Esophagus squamous epithelium (tissue), 5 donors: ENCODE results near the gene TTC21A. TPM values are rescaled to one million over a fixed set of nuclear protein-coding genes. Genes with fewer than 3 reads are reported as not detected.

ENCODE experiments used
- DNase-seq: peaks from one replicate; lab custom pipeline; 2025; lab: John Stamatoyannopoulos, UW
- H3K27ac ChIP-seq, 4 donors: fragments of 200-600 bp; sonication (generic); one replicate each; pipeline ENCODE4 v1.5.1; 2016 to 2019; ENCODE audit warnings: mild to moderate bottlenecking in 1 of 4
- H3K27me3 ChIP-seq, 4 donors: fragments of 200-600 bp; sonication (generic); 1 replicate in 3 of 4; 2 replicates in 1 of 4; pipeline versions ENCODE4 v1.5.1 to v1.6.0; 2017 to 2021; ENCODE audit warnings: antibody characterized with exemption in 1 of 4
- H3K36me3 ChIP-seq, 3 donors: fragments of 200-600 bp; sonication (generic); one replicate each; pipeline ENCODE4 v1.5.1; 2016 to 2019
- H3K4me1 ChIP-seq, 3 donors: fragments of 200-600 bp; sonication (generic); one replicate each; pipeline ENCODE4 v1.5.1; 2017 to 2019
- H3K4me3 ChIP-seq, 4 donors: fragments of 200-600 bp; sonication (generic); 1 replicate in 3 of 4; 2 replicates in 1 of 4; pipeline ENCODE4 v1.5.1; 2016 to 2019; ENCODE audit warnings: mild to moderate bottlenecking in 2 of 4, moderate library complexity in 1 of 4
- H3K9me3 ChIP-seq, 3 donors: fragments of 200-600 bp; sonication (generic); one replicate each; pipeline ENCODE4 v1.5.1; 2016 to 2019
- POLR2A ChIP-seq, 4 donors: fragments of 450-650 bp; IDR thresholded peaks; one replicate each; pipeline ENCODE4 v1.6.1; 2017; ENCODE audit warnings: antibody characterized with exemption in 4 of 4, mild to moderate bottlenecking in 4 of 4, moderate library complexity in 3 of 4
- WGBS, 2 donors: methylation state at CpG; one replicate each; pipeline ENCODE4 v1.1.5; 2018; 5-methylcytosine and 5-hydroxymethylcytosine counted together
- intact Hi-C: fragments of 100-400 bp; cut with DNase I; formaldehyde crosslinking; loops from one replicate; pipeline ENCODE4 v1.15.0; 2022
- total RNA-seq, 4 donors: library from RNA; depleted of rRNA; stranded (reverse); fragments of >200 nt; gene quantifications; one replicate each; pipeline ENCODE4 v1.1.0, GENCODE V29; 2016
- TF ChIP-seq, protein P1 (sequence below), 6 experiments: fragments of 450-650 bp in 4 of 6; fragments of 200-600 bp in 2 of 6; sonication (generic) in 2 of 6; IDR thresholded peaks; one replicate each; pipeline ENCODE4 v1.5.1; 2016 to 2019; ENCODE audit warnings: antibody characterized with exemption in 6 of 6, mild to moderate bottlenecking in 4 of 6, moderate library complexity in 4 of 6
- donor health status: DM: yes; HTN: yes; CAD: no.

The TTC21A gene
- total RNA-seq, 4 donors from 2014 or later: 1.6 to 2.9 (median 2.5) TPM

DNA sequence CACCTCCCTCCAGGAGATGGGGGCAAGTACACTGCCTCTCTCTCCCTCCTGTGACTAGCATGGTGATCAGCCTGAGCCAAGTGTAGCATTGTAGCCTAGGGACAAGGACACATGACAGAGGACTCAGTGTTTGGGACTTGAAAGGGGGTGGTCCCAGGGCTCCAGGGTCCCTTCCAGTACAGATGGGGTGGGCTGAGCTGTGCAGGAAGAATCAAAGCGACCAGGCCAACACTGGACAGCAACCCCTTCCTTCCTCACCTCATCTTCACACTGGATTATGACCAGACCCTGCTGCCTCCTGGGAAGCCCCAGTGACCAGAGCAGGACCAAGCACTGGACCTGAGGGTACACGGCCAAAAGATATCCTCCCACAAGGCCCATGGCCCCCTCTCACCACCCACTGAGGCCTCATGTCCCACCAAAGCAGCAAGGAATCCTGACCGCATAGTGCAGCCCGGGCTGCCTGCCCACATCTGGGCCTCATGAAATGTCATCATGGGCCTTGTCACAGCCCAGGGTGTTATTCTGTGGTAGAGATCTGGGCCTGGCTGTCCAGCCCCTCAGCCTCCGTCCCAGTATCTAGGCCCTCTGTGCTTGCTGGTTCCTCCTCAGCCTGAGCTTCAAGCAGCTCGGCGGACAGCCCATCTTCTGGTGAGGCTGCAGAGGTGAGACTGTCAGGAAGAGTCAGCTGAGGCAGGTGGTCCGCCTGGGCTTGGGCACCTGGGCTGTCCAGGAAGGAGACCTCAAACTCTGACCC, 9.6 kb upstream of the TTC21A start:
- Histone ChIP-seq H3K27ac (no peak overlapping the region), H3K4me3 (no peak overlapping the region), H3K9me3 (no peaks in the 10 kb centered on the region), H3K4me1 (peaks cover 0 to 20% (median 8%) of the 10 kb centered on the region in 3 donors), H3K36me3 (peaks cover 29 to 84% (median 47%) of the 10 kb centered on the region in 3 donors), H3K27me3 (no peaks in the 10 kb centered on the region)
- intact Hi-C loops: no loop called here
- no peak for DNase-seq
- no peak for TF ChIP-seq POLR2A (IDR thresholded peaks at IDR 0.05)
- TF ChIP-seq, protein P1, sequence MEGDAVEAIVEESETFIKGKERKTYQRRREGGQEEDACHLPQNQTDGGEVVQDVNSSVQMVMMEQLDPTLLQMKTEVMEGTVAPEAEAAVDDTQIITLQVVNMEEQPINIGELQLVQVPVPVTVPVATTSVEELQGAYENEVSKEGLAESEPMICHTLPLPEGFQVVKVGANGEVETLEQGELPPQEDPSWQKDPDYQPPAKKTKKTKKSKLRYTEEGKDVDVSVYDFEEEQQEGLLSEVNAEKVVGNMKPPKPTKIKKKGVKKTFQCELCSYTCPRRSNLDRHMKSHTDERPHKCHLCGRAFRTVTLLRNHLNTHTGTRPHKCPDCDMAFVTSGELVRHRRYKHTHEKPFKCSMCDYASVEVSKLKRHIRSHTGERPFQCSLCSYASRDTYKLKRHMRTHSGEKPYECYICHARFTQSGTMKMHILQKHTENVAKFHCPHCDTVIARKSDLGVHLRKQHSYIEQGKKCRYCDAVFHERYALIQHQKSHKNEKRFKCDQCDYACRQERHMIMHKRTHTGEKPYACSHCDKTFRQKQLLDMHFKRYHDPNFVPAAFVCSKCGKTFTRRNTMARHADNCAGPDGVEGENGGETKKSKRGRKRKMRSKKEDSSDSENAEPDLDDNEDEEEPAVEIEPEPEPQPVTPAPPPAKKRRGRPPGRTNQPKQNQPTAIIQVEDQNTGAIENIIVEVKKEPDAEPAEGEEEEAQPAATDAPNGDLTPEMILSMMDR (IDR thresholded peaks at IDR 0.05): no peak
- WGBS, 2 donors: 72 to 90% methylated on average over 2 to 5 of the region's 8 CpGs

DNA sequence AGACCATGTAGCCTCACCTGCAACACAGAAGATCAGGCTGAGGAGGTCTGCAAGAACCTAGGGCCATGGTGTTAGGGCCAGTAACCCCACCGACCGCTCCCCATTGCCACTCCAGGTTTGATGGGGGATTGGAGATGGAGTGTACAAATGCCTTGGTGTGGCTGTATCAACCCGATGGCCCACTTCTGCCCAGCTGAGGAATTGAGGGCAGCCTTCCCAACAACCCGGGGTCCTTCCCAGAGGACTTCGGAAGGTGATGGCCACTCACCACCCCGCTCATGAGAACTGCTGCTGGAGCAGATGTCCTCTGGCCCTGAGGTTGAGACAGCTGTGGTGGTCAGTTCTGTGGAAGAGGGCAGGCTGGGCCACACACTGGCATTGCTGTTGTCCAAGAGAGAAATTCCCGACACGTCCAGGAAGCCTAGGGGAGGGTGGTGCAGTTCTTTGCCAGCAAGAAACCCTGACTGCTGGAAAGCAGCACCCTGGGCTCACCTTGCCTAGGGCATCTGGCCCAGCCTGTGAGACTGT, 8.9 kb upstream of the TTC21A start:
- Histone ChIP-seq H3K4me1 (peaks cover 0 to 26% (median 8%) of the 10 kb centered on the region in 3 donors), H3K9me3 (no peaks in the 10 kb centered on the region), H3K36me3 (peaks cover 29 to 82% (median 41%) of the 10 kb centered on the region in 3 donors), H3K4me3 (no peak overlapping the region), H3K27ac (no peak overlapping the region), H3K27me3 (no peaks in the 10 kb centered on the region)
- DNase-seq: no peak
- 90 to 92% methylated on average over 4 to 6 of the region's 8 CpGs for WGBS, 2 donors
- intact Hi-C loops: no loop called here
- no peak for TF ChIP-seq POLR2A (IDR thresholded peaks at IDR 0.05)

- no peaks in the 10 kb centered on the region for H3K27me3 ChIP-seq
- no peak overlapping the region for H3K4me3 ChIP-seq
- WGBS, 2 donors: 100% methylated on average over 1 of the region's 1 CpG; no CpG with 5 or more reads in 1 of the 2 donors
- H3K36me3 ChIP-seq: peaks cover 29 to 75% (median 35%) of the 10 kb centered on the region in 3 donors
- no peak overlapping the region for H3K27ac ChIP-seq
- H3K9me3 ChIP-seq: no peaks in the 10 kb centered on the region
- H3K4me1 ChIP-seq: peaks cover 3 to 33% (median 8%) of the 10 kb centered on the region in 3 donors
- no peak for TF ChIP-seq POLR2A (IDR thresholded peaks at IDR 0.05)
- TF ChIP-seq, protein P1 (IDR thresholded peaks at IDR 0.05): no peak
- intact Hi-C loops: no loop called here
- DNase-seq: no peak
These were observed 8.2 kb upstream of the TTC21A start for GRCh38 chr3:39099242-39099641.

GRCh38 chr3:39099738-39100499, 7.6 kb upstream of the TTC21A start:
- no CpG with 5 or more reads among the region's 2 CpGs for WGBS, 2 donors
- H3K27ac ChIP-seq: no peak overlapping the region
- no peak overlapping the region for H3K4me3 ChIP-seq
- TF ChIP-seq, protein P1 (IDR thresholded peaks at IDR 0.05): no peak
- no peak for TF ChIP-seq POLR2A (IDR thresholded peaks at IDR 0.05)
- peaks cover 29 to 68% (median 30%) of the 10 kb centered on the region in 3 donors for H3K36me3 ChIP-seq
- peaks cover 8 to 40% (median 14%) of the 10 kb centered on the region in 3 donors for H3K4me1 ChIP-seq
- no peaks in the 10 kb centered on the region for H3K27me3 ChIP-seq
- intact Hi-C loops: loop anchor here (10.0 kb wide), 1 partner anchor 185 kb away; the partner anchor contains the start of gene CX3CR1
- no peak for DNase-seq
- no peaks in the 10 kb centered on the region for H3K9me3 ChIP-seq

DNA sequence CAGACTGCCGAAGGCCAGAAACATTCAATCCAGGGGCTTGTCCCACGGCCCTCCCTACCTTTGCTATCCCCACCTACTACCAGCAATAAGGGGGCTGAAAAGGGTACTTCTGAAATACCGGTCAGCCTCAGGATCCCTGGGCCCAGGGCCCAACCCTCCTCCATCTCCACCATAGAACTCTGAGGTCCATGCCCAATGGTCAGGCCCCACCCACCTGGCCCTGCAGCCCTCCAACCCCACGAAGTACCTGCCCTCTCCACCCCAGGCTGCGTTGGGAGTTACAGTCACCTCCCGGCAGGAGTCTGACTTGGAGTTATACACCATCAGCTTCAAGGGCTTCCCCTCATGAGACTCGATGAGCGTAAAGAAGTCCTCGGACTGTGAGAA, 7.0 kb upstream of the TTC21A start:
- TF ChIP-seq POLR2A (IDR thresholded peaks at IDR 0.05): no peak
- TF ChIP-seq, protein P1 (IDR thresholded peaks at IDR 0.05): no peak
- no peak for DNase-seq
- intact Hi-C loops: loop anchor here (10.0 kb wide), 1 partner anchor 184 kb away; the partner anchor contains the start of gene CX3CR1

More for the DNA sequence above, 7.0 kb upstream of the TTC21A start:
- no peaks in the 10 kb centered on the region for H3K27me3 ChIP-seq
- no peak overlapping the region for H3K27ac ChIP-seq
- H3K4me3 ChIP-seq: no peak overlapping the region
- peaks cover 8 to 46% (median 19%) of the 10 kb centered on the region in 3 donors for H3K4me1 ChIP-seq
- H3K9me3 ChIP-seq: no peaks in the 10 kb centered on the region
- WGBS, 2 donors: 67 to 93% methylated on average over 3 to 5 of the region's 9 CpGs
- peaks cover 28 to 62% (median 29%) of the 10 kb centered on the region in 3 donors for H3K36me3 ChIP-seq
